Peyer's patch (tissue), 4 donors: ENCODE results near the gene GAS6. TPM values are rescaled to one million over a fixed set of nuclear protein-coding genes. Genes with fewer than 3 reads are reported as not detected.

ENCODE experiments used
- DNase-seq, 3 donors: peaks; one replicate each; pipeline ENCODE4 v3.0.0-alpha.2; 2017 to 2019
- H3K27ac ChIP-seq, 4 donors: fragments of 200-600 bp; sonication (generic); one replicate each; pipeline ENCODE4 v1.5.1; 2016 to 2019
- H3K27me3 ChIP-seq, 2 donors: fragments of 200-600 bp; sonication (generic); one replicate each; pipeline ENCODE4 v1.5.1; 2019
- H3K36me3 ChIP-seq, 3 donors: fragments of 200-600 bp; sonication (generic); one replicate each; pipeline ENCODE4 v1.5.1; 2016 to 2019
- H3K4me1 ChIP-seq, 4 donors: fragments of 200-600 bp; sonication (generic); one replicate each; pipeline ENCODE4 v1.5.1; 2016 to 2019
- H3K4me3 ChIP-seq, 4 donors: fragments of 200-600 bp; sonication (generic); 1 replicate in 3 of 4; 2 replicates in 1 of 4; pipeline ENCODE4 v1.5.1; 2016 to 2019; ENCODE audit warnings: mild to moderate bottlenecking in 1 of 4
- H3K9me3 ChIP-seq, 4 donors: fragments of 200-600 bp; sonication (generic); one replicate each; pipeline ENCODE4 v1.5.1; 2016 to 2019; ENCODE audit warnings: mild to moderate bottlenecking in 1 of 4
- CTCF ChIP-seq, 6 experiments: fragments of 450-650 bp in 4 of 6; fragments of 200-600 bp in 2 of 6; sonication (generic) in 1 of 6; IDR thresholded peaks; one replicate each; pipeline ENCODE4 v1.5.1; 2017 to 2019; ENCODE audit warnings: antibody characterized with exemption in 6 of 6, mild to moderate bottlenecking in 3 of 6, moderate library complexity in 1 of 6
- POLR2A ChIP-seq, 2 donors: fragments of 450-650 bp; IDR thresholded peaks; one replicate each; pipeline ENCODE4 v1.5.1; 2017; ENCODE audit warnings: antibody characterized with exemption in 2 of 2, mild to moderate bottlenecking in 2 of 2, moderate library complexity in 2 of 2
- total RNA-seq, 4 donors: library from RNA; depleted of rRNA; stranded (reverse); fragments of >200 nt; gene quantifications; one replicate each; pipeline ENCODE4 v1.1.0, GENCODE V29; 2016

GAS6 gene
- total RNA-seq, 4 donors from 2014 or later: 132 to 226 (median 154) TPM

GRCh38 chr13:113839536-113840204 lies 24.2 kb downstream of the GAS6 start:
- Histone ChIP-seq H3K4me1 (peaks cover 0 to 49% (median 9%) of the 10 kb centered on the region in 4 donors), H3K27me3 (no peaks in the 10 kb centered on the region), H3K9me3 (no peaks in the 10 kb centered on the region), H3K27ac (peak overlapping the region in 3 of 4 donors; percentile 65 to 75 (median 69)), H3K4me3 (peak overlapping the region in 1 of 4 donors; percentile 19), H3K36me3 (peaks cover 0 to 22% (median 0%) of the 10 kb centered on the region in 3 donors)
- TF ChIP-seq CTCF (IDR thresholded peaks at IDR 0.05) (no peak), POLR2A (IDR thresholded peaks at IDR 0.05) (peak in 1 of 2 donors; percentile 32)
- DNase-seq: peak in 2 of 3 donors; percentile 71 to 79

- Histone ChIP-seq H3K4me3 (no peak overlapping the region), H3K9me3 (no peaks in the 10 kb centered on the region), H3K27ac (no peak overlapping the region), H3K4me1 (peaks cover 0 to 46% (median 9%) of the 10 kb centered on the region in 4 donors), H3K36me3 (peaks cover 0 to 22% (median 0%) of the 10 kb centered on the region in 3 donors), H3K27me3 (no peaks in the 10 kb centered on the region)
- peak in 1 of 3 donors; percentile 42 for DNase-seq
- no peak for TF ChIP-seq POLR2A (IDR thresholded peaks at IDR 0.05)
- no peak for TF ChIP-seq CTCF (IDR thresholded peaks at IDR 0.05)
These were observed 25.1 kb downstream of the GAS6 start for GRCh38 chr13:113838711-113839201.

GRCh38 chr13:113837560-113838355 lies 26.1 kb downstream of the GAS6 start:
- peaks cover 0 to 25% (median 0%) of the 10 kb centered on the region in 3 donors for H3K36me3 ChIP-seq

GRCh38 chr13:113836768-113837559 lies 26.9 kb downstream of the GAS6 start:
- H3K27ac ChIP-seq: peak overlapping the region; percentile 25 to 77 (median 41)
- H3K36me3 ChIP-seq: peaks cover 0 to 32% (median 0%) of the 10 kb centered on the region in 3 donors
- no peak for TF ChIP-seq POLR2A (IDR thresholded peaks at IDR 0.05)
- TF ChIP-seq CTCF (IDR thresholded peaks at IDR 0.05): no peak
- H3K4me3 ChIP-seq: no peak overlapping the region
- H3K4me1 ChIP-seq: peaks cover 0 to 46% (median 9%) of the 10 kb centered on the region in 4 donors
- H3K27me3 ChIP-seq: no peaks in the 10 kb centered on the region
- DNase-seq: peak in 1 of 3 donors; percentile 59
- no peaks in the 10 kb centered on the region for H3K9me3 ChIP-seq

More at GRCh38 chr13:113837560-113838355, 26.1 kb downstream of the GAS6 start:
- Histone ChIP-seq H3K4me3 (peak overlapping the region in 1 of 4 donors; percentile 24), H3K27me3 (no peaks in the 10 kb centered on the region), H3K27ac (peak overlapping the region; percentile 25 to 77 (median 41)), H3K9me3 (no peaks in the 10 kb centered on the region), H3K4me1 (peaks cover 0 to 46% (median 9%) of the 10 kb centered on the region in 4 donors)
- TF ChIP-seq CTCF (IDR thresholded peaks at IDR 0.05) (no peak), POLR2A (IDR thresholded peaks at IDR 0.05) (no peak)
- peak; percentile 52 to 82 (median 76) for DNase-seq
